Parathyroid adenoma (tissue), 2 donors: ENCODE results near the gene SCN5A.

Experiments
- H2AFZ ChIP-seq: fragments of 300-600 bp; sonication (generic); one replicate; pipeline ENCODE4 v1.7.0; 2017; ENCODE audit warnings: antibody characterized with exemption, mild to moderate bottlenecking
- H3K27ac ChIP-seq: fragments of 300-600 bp; sonication (generic); one replicate; pipeline ENCODE4 v1.7.0; 2017
- H3K27me3 ChIP-seq: fragments of 300-600 bp; sonication (generic); one replicate; pipeline ENCODE4 v1.7.0; 2017; ENCODE audit warnings: low read length; ENCODE audit not compliant: control insufficient read depth, insufficient read depth
- H3K36me3 ChIP-seq: fragments of 300-600 bp; sonication (generic); one replicate; pipeline ENCODE4 v1.7.0; 2017; ENCODE audit warnings: low read length; ENCODE audit not compliant: control insufficient read depth, insufficient read depth
- H3K4me1 ChIP-seq: fragments of 300-600 bp; sonication (generic); one replicate; pipeline ENCODE4 v1.7.0; 2017; ENCODE audit warnings: control low read depth
- H3K4me2 ChIP-seq: fragments of 300-600 bp; sonication (generic); one replicate; pipeline ENCODE4 v1.7.0; 2017; ENCODE audit warnings: low read length
- H3K4me3 ChIP-seq: fragments of 300-600 bp; sonication (generic); one replicate; pipeline ENCODE4 v1.7.0; 2017; ENCODE audit warnings: low read depth, low read length
- H3K79me2 ChIP-seq: fragments of 300-600 bp; sonication (generic); one replicate; pipeline ENCODE4 v1.7.0; 2017; ENCODE audit warnings: control low read depth
- H3K9ac ChIP-seq: fragments of 300-600 bp; sonication (generic); one replicate; pipeline ENCODE4 v1.7.0; 2017; ENCODE audit warnings: mild to moderate bottlenecking
- H3K9me3 ChIP-seq: fragments of 300-600 bp; sonication (generic); one replicate; pipeline ENCODE4 v1.7.0; 2017; ENCODE audit warnings: low read length; ENCODE audit not compliant: control insufficient read depth
- CTCF ChIP-seq: fragments of 300-600 bp; sonication (generic); IDR thresholded peaks from one replicate; pipeline ENCODE4 v1.7.0; 2017; ENCODE audit warnings: antibody characterized with exemption, mild to moderate bottlenecking
- donor health status: primary hyperparathyroidism.

The SCN5A gene

GRCh38 chr3:38516669-38517068 is 132.8 kb downstream of the SCN5A start:
- Histone ChIP-seq H3K4me1 (no peaks in the 10 kb centered on the region), H3K9ac (no peak overlapping the region), H3K9me3 (no peaks in the 10 kb centered on the region), H3K4me3 (no peak overlapping the region), H3K4me2 (no peak overlapping the region), H3K27me3 (no peaks in the 10 kb centered on the region), H3K27ac (no peak overlapping the region), H2AFZ (no peak overlapping the region), H3K36me3 (no peaks in the 10 kb centered on the region), H3K79me2 (no peaks in the 10 kb centered on the region)
- TF ChIP-seq CTCF, result no peak

- Histone ChIP-seq H3K36me3 (no peaks in the 10 kb centered on the region), H3K9ac (no peak overlapping the region), H3K9me3 (no peaks in the 10 kb centered on the region), H3K27ac (no peak overlapping the region), H3K27me3 (no peaks in the 10 kb centered on the region), H2AFZ (no peak overlapping the region), H3K4me3 (no peak overlapping the region), H3K4me1 (no peaks in the 10 kb centered on the region), H3K4me2 (no peak overlapping the region), H3K79me2 (no peaks in the 10 kb centered on the region)
- TF ChIP-seq CTCF, result no peak
These were observed 134.1 kb downstream of the SCN5A start for GRCh38 chr3:38515367-38515766.

- H2AFZ ChIP-seq, result no peak overlapping the region
- H3K9ac ChIP-seq, result no peak overlapping the region
- no peaks in the 10 kb centered on the region for H3K9me3 ChIP-seq
- no peaks in the 10 kb centered on the region for H3K79me2 ChIP-seq
- no peak overlapping the region for H3K4me3 ChIP-seq
- H3K27ac ChIP-seq, result no peak overlapping the region
- H3K4me2 ChIP-seq, result no peak overlapping the region
- H3K36me3 ChIP-seq, result no peaks in the 10 kb centered on the region
- no peaks in the 10 kb centered on the region for H3K4me1 ChIP-seq
- H3K27me3 ChIP-seq, result no peaks in the 10 kb centered on the region
- no peak for TF ChIP-seq CTCF
These were observed 137.9 kb downstream of the SCN5A start for GRCh38 chr3:38511546-38511945.

GRCh38 chr3:38510631-38511030 is 138.9 kb downstream of the SCN5A start:
- Histone ChIP-seq H3K9ac (no peak overlapping the region), H3K4me1 (no peaks in the 10 kb centered on the region), H3K4me2 (no peak overlapping the region), H3K36me3 (no peaks in the 10 kb centered on the region), H3K27ac (no peak overlapping the region), H3K4me3 (no peak overlapping the region), H3K27me3 (no peaks in the 10 kb centered on the region), H2AFZ (no peak overlapping the region), H3K79me2 (no peaks in the 10 kb centered on the region), H3K9me3 (no peaks in the 10 kb centered on the region)
- no peak for TF ChIP-seq CTCF

- H3K4me2 ChIP-seq, result no peak overlapping the region
- H3K4me1 ChIP-seq, result no peaks in the 10 kb centered on the region
- no peak for TF ChIP-seq CTCF
- no peak overlapping the region for H3K9ac ChIP-seq
- H3K27ac ChIP-seq, result no peak overlapping the region
- H3K9me3 ChIP-seq, result no peaks in the 10 kb centered on the region
- no peaks in the 10 kb centered on the region for H3K27me3 ChIP-seq
- no peak overlapping the region for H2AFZ ChIP-seq
- no peak overlapping the region for H3K4me3 ChIP-seq
- no peaks in the 10 kb centered on the region for H3K79me2 ChIP-seq
- no peaks in the 10 kb centered on the region for H3K36me3 ChIP-seq
These were observed 139.8 kb downstream of the SCN5A start for GRCh38 chr3:38509732-38510131.
